Astrocyte of the spinal cord (primary cell): ENCODE results near the gene PCBD1.

Source experiments
- DNase-seq: peaks from one replicate; pipeline ENCODE4 v3.0.0; 2011; ENCODE audit warnings: low read depth, low spot score
- H3K4me3 ChIP-seq: 2 replicates; pipeline ENCODE4 v1.5.1; 2011; ENCODE audit warnings: low read depth, mild to moderate bottlenecking, low read length, moderate library complexity
- CTCF ChIP-seq: IDR thresholded peaks from 2 replicates; pipeline ENCODE4 v1.5.1; 2012; ENCODE audit warnings: low read depth, mild to moderate bottlenecking, low read length, inconsistent platforms
- in situ Hi-C: cut with HindIII; loops from 2 replicates; pipeline ENCODE4 v1.10.0; 2017; ENCODE audit warnings: low sequenced_read_pairs

Gene PCBD1

GRCh38 chr10:70918851-70919530 is 30.6 kb upstream of the PCBD1 start:
- no peak for DNase-seq
- no peak for TF ChIP-seq CTCF
- in situ Hi-C loops = no loop called here
- H3K4me3 ChIP-seq = no peak overlapping the region

GRCh38 chr10:70917635-70918034 is 29.3 kb upstream of the PCBD1 start:
- in situ Hi-C loops = no loop called here
- H3K4me3 ChIP-seq = no peak overlapping the region
- no peak for TF ChIP-seq CTCF
- DNase-seq = no peak

DNA sequence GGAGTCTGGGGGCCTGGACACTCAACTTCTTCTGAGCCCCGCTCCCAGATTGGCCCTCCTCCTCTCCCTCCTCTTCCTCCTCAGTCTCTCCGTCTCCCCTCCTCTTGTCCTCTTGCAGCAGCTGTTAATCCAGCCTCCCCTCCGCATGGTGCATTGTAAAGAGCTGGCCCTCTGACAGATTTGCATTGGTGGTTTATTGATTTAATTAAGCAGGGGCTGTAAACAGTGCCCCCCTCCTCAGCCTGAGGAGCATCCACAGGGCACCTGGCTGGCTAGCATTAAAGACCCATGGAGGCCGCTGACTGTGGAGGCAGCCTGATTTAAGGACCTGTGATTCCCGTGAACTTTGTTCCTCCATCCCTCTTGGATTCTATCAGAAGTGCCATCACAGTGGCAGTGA is 28.9 kb upstream of the PCBD1 start:
- H3K4me3 ChIP-seq = no peak overlapping the region
- no peak for TF ChIP-seq CTCF
- in situ Hi-C loops = no loop called here
- DNase-seq = no peak

- in situ Hi-C loops = no loop called here
- no peak overlapping the region for H3K4me3 ChIP-seq
- TF ChIP-seq CTCF = no peak
- no peak for DNase-seq
These were observed 27.9 kb upstream of the PCBD1 start for GRCh38 chr10:70916241-70916640.

DNA sequence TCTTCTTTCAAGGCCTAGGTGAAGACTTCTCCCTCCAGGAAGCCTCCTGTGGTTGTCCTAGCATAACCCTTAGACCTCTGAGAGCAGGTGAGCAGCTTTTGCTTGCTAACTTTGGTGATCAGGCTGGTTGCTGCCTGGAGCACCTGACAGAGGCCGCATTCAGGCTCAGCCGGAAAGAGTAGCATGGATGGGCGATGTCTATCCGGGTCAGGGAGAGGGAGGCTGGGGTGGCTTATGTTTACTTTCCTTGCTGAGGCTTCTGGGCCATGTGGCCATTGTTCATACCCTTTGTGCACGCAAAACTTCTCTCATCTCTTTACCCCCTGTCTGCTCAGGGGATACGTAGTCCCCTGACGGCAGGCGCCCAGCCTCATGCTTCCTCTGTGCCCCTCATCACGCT is 27.4 kb upstream of the PCBD1 start:
- in situ Hi-C loops = no loop called here
- H3K4me3 ChIP-seq = no peak overlapping the region
- no peak for TF ChIP-seq CTCF
- DNase-seq = no peak

DNA sequence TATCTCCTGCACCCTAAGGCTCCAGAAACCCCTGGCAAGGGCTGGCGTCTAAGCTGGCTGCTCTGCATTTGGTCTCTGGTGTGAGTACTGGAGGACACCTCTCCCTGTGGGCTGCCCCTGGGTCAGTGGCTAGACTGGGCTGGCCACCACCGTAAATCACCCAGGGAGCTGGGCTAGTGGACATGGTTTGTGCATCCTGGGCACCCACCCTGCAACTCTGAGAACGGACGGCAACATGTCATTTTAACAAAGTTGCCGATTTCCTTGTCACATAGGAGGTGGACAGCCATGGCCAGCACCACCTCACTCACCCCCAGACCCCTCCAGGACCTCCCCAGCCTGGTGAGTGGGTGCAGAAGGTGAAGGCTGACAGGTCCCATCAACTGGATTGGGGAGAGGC is 26.8 kb upstream of the PCBD1 start:
- no peak overlapping the region for H3K4me3 ChIP-seq
- no peak for TF ChIP-seq CTCF
- in situ Hi-C loops = no loop called here
- DNase-seq = no peak
